Fibroblast of lung (primary cell): ENCODE data around the gene TSR2. TPM values are rescaled to one million over a fixed set of nuclear protein-coding genes. Genes with fewer than 3 reads are reported as not detected.

ENCODE experiments used
- DNase-seq, 2 donors: peaks; one replicate each; pipeline versions ENCODE4 v3.0.0 to v3.0.0-alpha.2; 2010; ENCODE audit warnings: low read depth in 2 of 2
- H2AFZ ChIP-seq: 2 replicates; pipeline ENCODE4 v1.5.1; 2012; ENCODE audit warnings: low read length, control low read depth, inconsistent platforms
- H3K27ac ChIP-seq: 2 replicates; pipeline ENCODE4 v1.5.1; 2011; ENCODE audit warnings: low read length, control low read depth; ENCODE audit not compliant: insufficient read depth
- H3K27me3 ChIP-seq: 2 replicates; pipeline ENCODE4 v1.5.1; 2011; ENCODE audit warnings: mild to moderate bottlenecking, low read length; ENCODE audit not compliant: control insufficient read depth, insufficient read depth
- H3K36me3 ChIP-seq: 2 replicates; pipeline ENCODE4 v1.5.1; 2011; ENCODE audit warnings: low read length; ENCODE audit not compliant: control insufficient read depth, insufficient read depth
- H3K4me1 ChIP-seq: 2 replicates; pipeline ENCODE4 v1.5.1; 2011; ENCODE audit warnings: low read length; ENCODE audit not compliant: control insufficient read depth, insufficient read depth; ENCODE audit errors: extremely low read depth
- H3K4me2 ChIP-seq: 2 replicates; pipeline ENCODE4 v1.5.1; 2011; ENCODE audit warnings: low read length, control low read depth; ENCODE audit not compliant: insufficient read depth; ENCODE audit errors: extremely low read depth
- H3K4me3 ChIP-seq, 4 experiments: fragments of 200-600 bp in 1 of 4; sonication (generic) in 1 of 4; replicated peaks in 1 of 4; 2 replicates each; pipeline ENCODE4 v1.5.1; 2011 to 2016; ENCODE audit warnings: low read length in 4 of 4, low read depth in 3 of 4, mild to moderate bottlenecking in 3 of 4, control low read depth in 2 of 4, inconsistent platforms in 1 of 4, mixed read lengths in 1 of 4; ENCODE audit not compliant: insufficient read depth in 1 of 4; ENCODE audit errors: control extremely low read depth in 1 of 4
- H3K79me2 ChIP-seq: 2 replicates; pipeline ENCODE4 v1.5.1; 2012; ENCODE audit warnings: mild to moderate bottlenecking, low read length, inconsistent platforms; ENCODE audit not compliant: control insufficient read depth, insufficient read depth
- H3K9ac ChIP-seq: 2 replicates; pipeline ENCODE4 v1.5.1; 2011; ENCODE audit warnings: mild to moderate bottlenecking, low read length, control low read depth; ENCODE audit not compliant: insufficient read depth
- H3K9me3 ChIP-seq: 2 replicates; pipeline ENCODE4 v1.5.1; 2012; ENCODE audit warnings: low read depth, low read length; ENCODE audit not compliant: control insufficient read depth, insufficient read depth
- H4K20me1 ChIP-seq: 2 replicates; pipeline ENCODE4 v1.5.1; 2011; ENCODE audit warnings: low read length; ENCODE audit not compliant: control insufficient read depth, insufficient read depth; ENCODE audit errors: extremely low read depth
- EZH2 ChIP-seq: IDR thresholded peaks from 2 replicates; pipeline ENCODE4 v1.5.1; 2012; ENCODE audit warnings: low read length, control low read depth, mild to moderate bottlenecking; ENCODE audit errors: missing control alignments
- polyA plus RNA-seq, 2 donors: library from polyadenylated mRNA; depleted of rRNA in 1 of 2; stranded (reverse) in 1 of 2; unstranded in 1 of 2; fragments of >200 nt; gene quantifications; 2 replicates each; pipeline ENCODE4 v1.2.1, GENCODE V29; 2011 to 2012; ENCODE audit warnings: missing spikeins in 1 of 2
- total RNA-seq: library from RNA; depleted of rRNA; stranded (reverse); fragments of >200 nt; gene quantifications from 2 replicates; pipeline ENCODE4 v1.2.1, GENCODE V29; 2014
- TF ChIP-seq, protein P1 (sequence below), 2 donors: IDR thresholded peaks in 1 of 2; conservative IDR thresholded peaks in 1 of 2; 1 replicate in 1 of 2; 2 replicates in 1 of 2; pipeline ENCODE4 v1.5.1; 2011 to 2012; ENCODE audit warnings: low read length in 2 of 2, control low read depth in 1 of 2, inconsistent platforms in 1 of 2, low read depth in 1 of 2, mild to moderate bottlenecking in 1 of 2

Gene TSR2
- total and polyA plus RNA-seq, 2 donors (not counting 1 experiment from before 2014, with no cell fraction given) = 15.2 to 25.8 TPM

DNA sequence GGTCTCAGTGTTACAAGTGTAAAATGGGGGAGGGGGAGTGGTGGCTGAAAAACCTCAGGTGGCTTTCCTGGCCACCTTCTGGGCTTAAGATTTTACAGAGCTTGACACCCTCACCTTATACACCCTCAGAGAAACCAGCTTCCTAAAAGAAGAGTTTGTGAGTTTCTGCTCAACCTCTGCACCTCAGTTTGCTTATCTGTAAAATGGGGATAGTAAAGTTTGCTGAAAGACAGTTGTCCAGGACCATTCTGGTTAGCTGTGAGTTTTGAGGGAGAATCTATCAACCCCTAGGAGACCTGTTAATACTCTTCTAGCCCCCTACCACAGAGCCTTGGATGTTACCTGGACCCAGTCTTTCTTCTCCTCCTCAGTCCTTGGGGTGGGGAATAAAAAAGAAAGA lies 9.7 kb downstream of the TSR2 start:
- DNase-seq = no peak
- H3K4me3 ChIP-seq = no peak overlapping the region
- H3K9me3 ChIP-seq = no peaks in the 10 kb centered on the region
- no peaks in the 10 kb centered on the region for H4K20me1 ChIP-seq
- TF ChIP-seq, protein P1, sequence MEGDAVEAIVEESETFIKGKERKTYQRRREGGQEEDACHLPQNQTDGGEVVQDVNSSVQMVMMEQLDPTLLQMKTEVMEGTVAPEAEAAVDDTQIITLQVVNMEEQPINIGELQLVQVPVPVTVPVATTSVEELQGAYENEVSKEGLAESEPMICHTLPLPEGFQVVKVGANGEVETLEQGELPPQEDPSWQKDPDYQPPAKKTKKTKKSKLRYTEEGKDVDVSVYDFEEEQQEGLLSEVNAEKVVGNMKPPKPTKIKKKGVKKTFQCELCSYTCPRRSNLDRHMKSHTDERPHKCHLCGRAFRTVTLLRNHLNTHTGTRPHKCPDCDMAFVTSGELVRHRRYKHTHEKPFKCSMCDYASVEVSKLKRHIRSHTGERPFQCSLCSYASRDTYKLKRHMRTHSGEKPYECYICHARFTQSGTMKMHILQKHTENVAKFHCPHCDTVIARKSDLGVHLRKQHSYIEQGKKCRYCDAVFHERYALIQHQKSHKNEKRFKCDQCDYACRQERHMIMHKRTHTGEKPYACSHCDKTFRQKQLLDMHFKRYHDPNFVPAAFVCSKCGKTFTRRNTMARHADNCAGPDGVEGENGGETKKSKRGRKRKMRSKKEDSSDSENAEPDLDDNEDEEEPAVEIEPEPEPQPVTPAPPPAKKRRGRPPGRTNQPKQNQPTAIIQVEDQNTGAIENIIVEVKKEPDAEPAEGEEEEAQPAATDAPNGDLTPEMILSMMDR (conservative IDR thresholded peaks at IDR 0.05 in 1 of 2, IDR thresholded peaks at IDR 0.05 in 1 of 2; ENCODE audit: low read depth in 1 of 2, low read length in 2 of 2) = no peak
- no peak for TF ChIP-seq EZH2
- peaks cover 2% of the 10 kb centered on the region for H3K36me3 ChIP-seq
- H3K27ac ChIP-seq = no peak overlapping the region
- H3K79me2 ChIP-seq = no peaks in the 10 kb centered on the region
- no peaks in the 10 kb centered on the region for H3K27me3 ChIP-seq
- H3K4me2 ChIP-seq = no peak overlapping the region
- H3K9ac ChIP-seq = no peak overlapping the region
- no peak overlapping the region for H2AFZ ChIP-seq
- no peaks in the 10 kb centered on the region for H3K4me1 ChIP-seq

DNA sequence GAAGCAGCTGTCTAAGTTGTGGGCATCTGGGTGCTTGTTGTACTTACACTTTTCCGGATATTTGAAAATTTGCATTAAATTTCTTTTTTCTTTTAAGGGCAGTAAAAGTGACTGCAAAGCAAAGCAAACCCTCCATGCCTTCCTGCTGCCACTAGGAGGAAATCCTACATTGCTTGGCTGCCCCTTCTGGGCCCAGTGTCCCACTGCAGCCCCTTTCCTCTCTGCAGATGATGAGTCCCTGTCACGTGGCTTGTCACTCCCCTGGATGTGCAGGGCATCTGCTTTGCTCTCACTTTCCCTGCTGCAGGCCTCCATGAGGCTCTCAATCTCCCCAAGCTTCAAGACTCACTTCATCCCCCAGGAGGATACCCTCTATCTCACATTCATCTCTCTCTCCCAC lies 12.7 kb downstream of the TSR2 start:
- H3K4me3 ChIP-seq = no peak overlapping the region
- no peaks in the 10 kb centered on the region for H3K4me1 ChIP-seq
- H2AFZ ChIP-seq = no peak overlapping the region
- no peaks in the 10 kb centered on the region for H3K9me3 ChIP-seq
- no peaks in the 10 kb centered on the region for H3K27me3 ChIP-seq
- H3K27ac ChIP-seq = no peak overlapping the region
- H4K20me1 ChIP-seq = no peaks in the 10 kb centered on the region
- peak; percentile 6 for DNase-seq
- no peaks in the 10 kb centered on the region for H3K36me3 ChIP-seq
- TF ChIP-seq, protein P1 (conservative IDR thresholded peaks at IDR 0.05 in 1 of 2, IDR thresholded peaks at IDR 0.05 in 1 of 2; ENCODE audit: low read depth in 1 of 2, low read length in 2 of 2) = no peak
- no peak for TF ChIP-seq EZH2
- no peaks in the 10 kb centered on the region for H3K79me2 ChIP-seq
- H3K9ac ChIP-seq = no peak overlapping the region
- H3K4me2 ChIP-seq = no peak overlapping the region

DNA sequence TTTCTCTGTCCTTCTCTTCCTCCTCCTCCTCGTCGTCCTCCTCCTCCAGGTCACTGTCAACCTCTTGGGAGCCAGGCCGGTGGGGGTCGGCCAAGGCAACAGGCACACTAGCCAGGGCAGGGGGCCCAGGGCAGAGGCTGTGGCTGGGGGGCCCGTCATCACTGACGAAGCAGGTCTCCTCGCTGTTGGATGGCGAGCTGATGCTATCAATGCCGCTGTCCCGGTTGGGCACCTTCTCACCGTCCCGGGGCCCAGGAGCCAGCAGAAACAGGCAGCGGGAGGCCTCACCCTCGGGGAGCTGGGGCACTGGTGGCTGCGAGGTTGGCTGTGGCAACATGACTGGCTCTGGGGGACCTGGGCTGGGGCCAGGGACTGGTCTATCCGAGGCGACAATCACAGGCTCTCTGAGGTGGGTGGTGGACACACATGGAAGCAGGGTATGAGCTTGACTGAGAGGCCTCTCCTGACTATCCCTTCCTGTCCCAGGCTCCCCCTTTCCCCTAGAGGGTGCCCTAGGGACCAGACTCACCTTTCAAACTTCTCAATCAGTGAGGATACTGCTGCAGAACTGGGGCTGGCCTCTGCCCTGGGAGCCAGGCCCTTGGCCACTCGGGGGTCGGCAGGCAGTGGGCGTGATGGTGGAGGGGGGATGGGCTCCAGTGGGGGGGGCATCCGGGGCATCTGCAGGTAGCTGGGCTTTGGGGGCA lies 30.0 kb downstream of the TSR2 start:
- Histone ChIP-seq H4K20me1 (no peaks in the 10 kb centered on the region), H3K9ac (no peak overlapping the region), H3K27me3 (no peaks in the 10 kb centered on the region), H3K27ac (no peak overlapping the region), H2AFZ (no peak overlapping the region), H3K4me3 (no peak overlapping the region), H3K79me2 (no peaks in the 10 kb centered on the region), H3K4me1 (no peaks in the 10 kb centered on the region), H3K4me2 (no peak overlapping the region), H3K36me3 (peaks cover 2% of the 10 kb centered on the region), H3K9me3 (no peaks in the 10 kb centered on the region)
- no peak for DNase-seq
- TF ChIP-seq, protein P1 (conservative IDR thresholded peaks at IDR 0.05 in 1 of 2, IDR thresholded peaks at IDR 0.05 in 1 of 2; ENCODE audit: low read depth in 1 of 2, low read length in 2 of 2) = no peak
- TF ChIP-seq EZH2 = no peak
